ENCODE data around the gene NFIA.

Gene NFIA

GRCh38 chr1:61494000-61494399 is 411.6 kb downstream of the NFIA start:
- no peak for DNase-seq (ENCODE audit: low read depth in 2 of 2)

- no peak for DNase-seq (ENCODE audit: low read depth in 2 of 2)
These were observed 414.1 kb downstream of the NFIA start for GRCh38 chr1:61496501-61496900.

DNA sequence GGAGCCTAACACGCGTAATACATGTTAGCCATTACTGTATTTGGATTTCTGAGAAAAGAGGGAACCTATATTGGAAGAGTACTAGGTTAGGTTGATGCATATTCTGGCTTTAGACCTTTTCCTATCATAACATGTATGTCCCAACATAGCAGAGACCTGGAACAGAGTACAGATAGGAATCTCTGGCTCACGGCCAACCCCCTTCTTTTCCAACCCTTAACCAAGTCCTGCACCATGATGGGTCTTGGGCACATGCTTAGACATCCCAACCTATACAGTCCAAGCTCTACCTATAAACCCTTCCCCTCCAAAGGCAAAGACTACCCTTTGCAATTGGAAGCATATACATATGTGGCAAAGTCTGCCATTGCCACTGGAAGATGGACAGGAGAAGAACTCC is 414.7 kb downstream of the NFIA start:
- no peak for DNase-seq (ENCODE audit: low read depth in 2 of 2)

- no peak for DNase-seq (ENCODE audit: low read depth in 2 of 2)
These were observed 416.0 kb downstream of the NFIA start for GRCh38 chr1:61498342-61498741.

DNA sequence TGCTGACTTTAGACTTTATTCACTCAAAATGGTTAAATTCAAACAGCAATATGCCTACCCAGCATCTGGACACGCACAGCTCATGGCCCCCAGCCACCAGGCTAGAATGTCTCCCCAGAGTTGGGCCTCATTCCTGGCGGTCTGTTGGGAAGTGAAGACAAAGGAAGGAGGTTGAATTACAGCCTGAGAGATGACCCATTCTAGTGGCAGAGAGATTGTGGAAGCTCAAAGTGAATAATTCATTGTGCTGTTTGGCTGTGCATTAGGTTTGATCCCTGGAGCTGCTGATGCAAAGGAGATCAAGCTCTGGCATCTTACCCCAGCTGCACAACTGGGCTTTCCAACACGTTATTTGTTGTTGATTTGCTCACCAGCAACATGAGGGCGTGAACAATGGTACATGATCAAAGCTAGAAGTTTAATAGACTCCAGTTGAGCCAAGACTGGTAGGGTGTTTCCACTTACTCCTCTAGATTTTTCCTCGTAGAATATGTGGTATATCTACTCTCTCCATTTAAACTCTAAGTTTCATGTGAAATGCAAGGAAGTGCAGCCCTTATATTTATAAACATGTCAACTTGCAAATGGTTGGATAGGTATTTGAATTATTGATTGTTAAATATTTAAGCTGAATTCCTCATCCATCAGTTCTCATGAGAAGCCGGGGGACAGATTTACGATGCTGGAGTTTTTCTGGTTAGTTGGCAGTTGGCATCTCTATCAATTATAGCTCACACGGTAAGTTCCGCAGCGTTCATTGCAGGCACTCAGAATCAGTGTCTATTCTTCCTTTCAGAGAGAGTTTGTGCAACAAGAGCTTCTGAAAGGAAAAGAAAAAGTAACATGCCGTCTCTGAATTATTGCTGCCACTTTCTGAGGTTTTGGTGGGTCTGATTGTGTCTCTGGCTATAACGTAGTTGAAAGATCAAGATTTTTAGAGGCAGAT is 419.9 kb downstream of the NFIA start:
- DNase-seq (ENCODE audit: low read depth in 2 of 2), result no peak

- DNase-seq (ENCODE audit: low read depth in 2 of 2), result no peak
These were observed 421.9 kb downstream of the NFIA start for GRCh38 chr1:61504305-61504704.

- no peak for DNase-seq (ENCODE audit: low read depth in 2 of 2)
These were observed 422.6 kb downstream of the NFIA start for GRCh38 chr1:61504852-61505390.

- no peak for DNase-seq (ENCODE audit: low read depth in 2 of 2)
These were observed 423.9 kb downstream of the NFIA start for GRCh38 chr1:61506236-61506635.

DNA sequence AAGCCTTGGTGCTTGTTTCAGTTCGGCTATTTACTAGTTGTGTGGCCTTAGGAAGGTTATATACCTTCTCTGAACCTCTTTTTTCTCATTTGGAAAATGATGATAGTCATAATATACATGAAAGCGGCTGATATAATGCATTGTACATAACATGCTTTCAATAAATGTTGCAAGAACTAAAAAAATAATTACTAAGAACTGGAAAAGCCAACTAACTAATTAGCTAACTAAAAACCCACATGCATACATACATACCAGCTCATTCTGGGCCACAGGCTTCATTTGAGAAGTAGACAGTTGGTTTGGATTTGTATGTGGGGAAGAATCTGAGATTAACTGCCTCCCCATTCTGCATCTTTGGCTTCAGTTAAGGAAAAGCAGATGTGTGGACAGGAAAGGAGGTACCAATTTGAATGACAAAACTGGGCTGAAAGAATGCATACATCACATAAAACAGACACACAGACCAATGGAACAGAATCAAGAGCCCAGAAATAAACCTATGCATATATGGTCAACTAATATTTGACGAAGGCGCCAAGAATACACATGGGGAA is 424.7 kb downstream of the NFIA start:
- no peak for DNase-seq (ENCODE audit: low read depth in 2 of 2)
